Duodenal mucosa (tissue), 2 donors: ENCODE data around the gene FAM131C.

ENCODE experiments used
- H3K27ac ChIP-seq: one replicate; pipeline ENCODE4 v1.7.0; 2013; ENCODE audit warnings: low read depth, low read length
- H3K27me3 ChIP-seq, 2 donors: one replicate each; pipeline ENCODE4 v1.7.0; 2013; ENCODE audit warnings: low read length in 2 of 2, control low read depth in 1 of 2; ENCODE audit not compliant: insufficient read depth in 2 of 2, control insufficient read depth in 1 of 2
- H3K36me3 ChIP-seq, 2 donors: one replicate each; pipeline ENCODE4 v1.7.0; 2013; ENCODE audit warnings: low read length in 2 of 2, control low read depth in 1 of 2; ENCODE audit not compliant: insufficient read depth in 2 of 2, control insufficient read depth in 1 of 2
- H3K4me1 ChIP-seq, 2 donors: one replicate each; pipeline ENCODE4 v1.7.0; 2013; ENCODE audit warnings: low read length in 2 of 2, control low read depth in 1 of 2; ENCODE audit not compliant: insufficient read depth in 2 of 2, control insufficient read depth in 1 of 2
- H3K4me3 ChIP-seq, 2 donors: one replicate each; pipeline ENCODE4 v1.7.0; 2013; ENCODE audit warnings: low read length in 2 of 2, low read depth in 1 of 2
- H3K9ac ChIP-seq, 2 donors: one replicate each; pipeline ENCODE4 v1.7.0; 2013; ENCODE audit warnings: low read length in 2 of 2, low read depth in 1 of 2
- H3K9me3 ChIP-seq, 2 donors: one replicate each; pipeline ENCODE4 v1.7.0; 2013; ENCODE audit warnings: low read length in 2 of 2, control low read depth in 1 of 2; ENCODE audit not compliant: control insufficient read depth in 1 of 2

FAM131C gene

DNA sequence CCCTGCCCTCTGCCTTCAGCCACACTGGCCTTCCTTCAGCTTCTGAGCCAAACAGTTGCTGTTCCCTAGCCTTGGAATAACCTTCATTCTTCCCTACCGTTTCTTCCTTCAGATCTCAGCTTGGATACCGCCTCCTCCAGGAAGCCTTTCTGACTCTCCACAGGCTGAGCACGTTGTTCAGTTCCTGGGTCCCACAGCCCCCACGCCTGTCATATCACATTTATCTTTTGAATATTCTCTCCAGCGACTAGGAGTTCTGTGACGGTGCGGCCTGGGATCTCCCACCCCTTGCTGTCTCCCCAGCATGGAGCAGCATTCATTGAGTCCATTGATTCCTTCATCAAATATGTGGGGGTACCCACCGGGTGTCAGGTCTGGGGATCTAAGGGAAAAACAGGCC lies 43.2 kb upstream of the FAM131C start:
- Histone ChIP-seq H3K4me3 (no peak overlapping the region), H3K27ac (no peak overlapping the region)

DNA sequence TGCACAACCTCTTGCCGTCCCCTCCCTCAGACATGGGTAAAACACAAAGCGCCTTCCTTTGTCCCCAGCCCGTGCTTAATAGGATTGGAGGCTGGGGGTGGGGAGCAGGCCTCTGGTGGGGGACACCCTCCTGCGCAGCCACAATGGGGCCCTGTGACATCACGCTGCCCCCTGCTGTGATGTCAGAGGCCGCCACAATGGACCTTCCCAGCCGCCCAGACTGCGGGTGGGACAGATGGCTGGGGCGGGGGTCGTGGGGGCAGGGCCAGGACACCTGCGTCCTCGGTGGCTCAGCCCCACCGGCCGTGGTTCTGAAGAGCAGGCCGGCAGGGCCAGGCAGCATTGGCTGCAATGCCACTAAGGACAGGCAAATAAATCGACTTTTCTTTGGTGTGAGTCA lies 42.6 kb upstream of the FAM131C start:
- no peaks in the 10 kb centered on the region for H3K36me3 ChIP-seq
- H3K4me1 ChIP-seq = no peaks in the 10 kb centered on the region
- no peaks in the 10 kb centered on the region for H3K27me3 ChIP-seq
- H3K4me3 ChIP-seq = no peak overlapping the region
- no peak overlapping the region for H3K27ac ChIP-seq
- H3K9me3 ChIP-seq = no peaks in the 10 kb centered on the region
- H3K9ac ChIP-seq = no peak overlapping the region

More for the DNA sequence above, 43.2 kb upstream of the FAM131C start:
- H3K4me1 ChIP-seq = no peaks in the 10 kb centered on the region
- H3K36me3 ChIP-seq = no peaks in the 10 kb centered on the region
- H3K9me3 ChIP-seq = no peaks in the 10 kb centered on the region
- H3K9ac ChIP-seq = no peak overlapping the region
- no peaks in the 10 kb centered on the region for H3K27me3 ChIP-seq

DNA sequence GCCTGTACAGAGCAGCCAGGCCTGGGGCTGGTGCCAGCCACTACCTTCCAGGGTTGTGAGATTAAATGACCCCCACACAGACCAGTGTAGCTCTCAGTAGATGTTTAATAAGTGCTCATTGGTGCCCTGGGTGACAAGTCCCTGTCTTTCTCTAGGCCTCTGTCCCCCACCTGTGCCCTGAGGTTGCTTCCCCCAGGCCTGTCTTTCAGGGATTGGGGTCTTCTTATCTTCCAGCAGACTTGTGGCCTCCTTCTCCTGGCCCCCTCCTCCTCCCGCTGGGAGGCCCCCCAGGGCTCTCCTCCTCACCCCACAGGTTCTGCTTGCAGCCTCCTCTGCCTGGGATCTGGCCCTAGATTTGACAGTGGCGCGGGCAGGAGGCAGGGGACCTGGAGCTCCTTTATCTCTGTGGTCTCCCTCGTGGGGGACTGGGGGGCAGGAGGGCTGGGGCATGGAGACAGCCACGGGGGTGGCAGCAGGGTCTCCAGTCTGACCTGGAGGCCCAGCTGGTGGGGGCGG lies 42.1 kb upstream of the FAM131C start:
- Histone ChIP-seq H3K9me3 (no peaks in the 10 kb centered on the region), H3K4me3 (no peak overlapping the region), H3K27ac (no peak overlapping the region), H3K9ac (no peak overlapping the region), H3K4me1 (no peaks in the 10 kb centered on the region), H3K36me3 (no peaks in the 10 kb centered on the region), H3K27me3 (no peaks in the 10 kb centered on the region)

GRCh38 chr1:16114527-16115467 lies 41.3 kb upstream of the FAM131C start:
- Histone ChIP-seq H3K9ac (no peak overlapping the region), H3K27me3 (no peaks in the 10 kb centered on the region), H3K36me3 (no peaks in the 10 kb centered on the region), H3K9me3 (no peaks in the 10 kb centered on the region), H3K4me3 (no peak overlapping the region), H3K4me1 (no peaks in the 10 kb centered on the region), H3K27ac (no peak overlapping the region)

DNA sequence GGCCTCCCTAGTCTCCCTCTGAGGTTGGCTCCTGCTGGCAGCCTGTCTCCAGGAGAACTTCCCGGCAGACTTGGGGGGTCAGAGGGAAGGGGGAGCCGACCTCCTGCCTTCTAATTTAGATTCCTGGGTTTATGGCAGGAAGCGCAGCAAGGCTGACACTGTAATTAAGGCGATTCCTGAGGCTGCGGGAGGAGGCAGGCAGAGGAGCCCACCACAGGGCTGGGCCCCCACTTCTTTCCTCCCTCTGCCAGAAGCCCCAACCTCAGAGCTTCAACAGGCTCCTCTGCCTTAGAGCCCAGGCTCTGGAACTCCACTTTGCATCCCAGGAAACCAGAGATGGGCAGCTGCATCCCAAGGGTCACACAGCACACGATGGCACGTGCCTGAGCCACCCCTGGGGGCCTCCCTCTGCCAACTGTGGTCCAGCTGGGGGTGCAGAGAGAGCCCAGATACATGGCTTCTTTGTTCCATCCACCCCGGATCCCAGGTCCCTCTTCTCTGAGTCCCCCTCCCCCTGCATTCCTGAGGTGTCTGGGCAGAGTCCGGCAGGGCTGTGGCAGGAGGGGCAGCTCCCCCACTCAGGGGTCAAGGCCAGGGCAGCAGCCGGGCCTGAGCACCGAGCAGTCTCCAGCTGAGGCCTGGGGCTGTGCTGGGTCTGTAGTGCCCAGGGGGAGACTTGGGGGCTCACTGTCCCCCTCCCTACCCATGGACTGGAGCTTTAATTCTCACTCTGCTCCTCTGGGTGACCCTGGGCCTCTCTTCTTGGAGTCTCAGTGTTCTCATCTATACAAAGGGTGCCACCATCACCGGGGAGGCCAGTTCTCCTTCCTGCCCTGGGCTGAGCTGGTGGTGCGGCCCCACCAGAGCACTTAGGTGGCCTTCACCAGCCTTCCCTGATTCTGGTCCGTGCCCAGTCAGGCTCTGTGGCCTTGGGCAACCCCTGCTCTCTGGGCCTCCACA lies 39.4 kb upstream of the FAM131C start:
- Histone ChIP-seq H3K4me1 (no peaks in the 10 kb centered on the region), H3K9me3 (peaks cover 7 to 8% of the 10 kb centered on the region in 2 donors), H3K27ac (no peak overlapping the region), H3K4me3 (no peak overlapping the region), H3K36me3 (no peaks in the 10 kb centered on the region), H3K27me3 (no peaks in the 10 kb centered on the region), H3K9ac (no peak overlapping the region)

DNA sequence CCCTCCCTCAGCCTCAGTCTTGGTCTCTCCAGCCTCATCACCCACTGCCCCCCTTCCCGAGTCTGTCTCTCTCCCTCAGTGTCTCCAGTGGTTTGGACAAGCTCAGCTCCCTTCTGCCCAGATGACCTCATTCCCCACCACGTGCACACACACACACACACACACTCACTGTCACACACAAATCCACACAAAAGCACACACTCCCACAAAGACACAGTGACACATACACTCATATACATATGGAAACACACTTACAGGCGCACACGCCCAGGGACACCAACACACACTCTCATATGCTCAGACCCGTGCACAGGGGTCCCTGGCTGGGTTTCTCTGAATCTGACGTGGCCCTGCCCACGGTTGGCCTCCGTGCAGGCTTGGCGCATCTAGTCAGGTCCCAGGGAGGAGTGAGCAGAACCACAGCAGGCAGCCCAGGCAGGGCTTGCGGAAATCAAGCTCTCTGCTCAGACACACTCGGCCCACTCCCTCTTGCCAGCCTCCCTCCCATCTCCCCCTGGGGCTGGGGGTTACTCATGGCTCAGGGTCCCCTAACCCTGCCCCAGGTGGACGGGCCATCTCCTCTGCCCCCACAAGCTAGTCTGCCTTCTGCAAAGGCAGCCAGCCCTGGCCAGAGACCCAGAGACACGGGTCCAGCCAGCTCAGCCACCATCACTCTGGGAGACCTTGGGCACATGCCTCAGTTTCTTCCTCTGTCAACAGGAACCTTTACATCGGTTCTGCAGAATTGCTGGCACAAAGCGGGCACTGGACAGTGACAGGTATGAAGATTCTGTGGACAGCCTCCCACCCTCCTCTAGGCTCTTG lies 38.5 kb upstream of the FAM131C start:
- Histone ChIP-seq H3K9ac (no peak overlapping the region), H3K36me3 (no peaks in the 10 kb centered on the region), H3K27ac (no peak overlapping the region), H3K27me3 (no peaks in the 10 kb centered on the region), H3K4me1 (no peaks in the 10 kb centered on the region), H3K4me3 (no peak overlapping the region), H3K9me3 (peaks cover 8 to 9% of the 10 kb centered on the region in 2 donors)

DNA sequence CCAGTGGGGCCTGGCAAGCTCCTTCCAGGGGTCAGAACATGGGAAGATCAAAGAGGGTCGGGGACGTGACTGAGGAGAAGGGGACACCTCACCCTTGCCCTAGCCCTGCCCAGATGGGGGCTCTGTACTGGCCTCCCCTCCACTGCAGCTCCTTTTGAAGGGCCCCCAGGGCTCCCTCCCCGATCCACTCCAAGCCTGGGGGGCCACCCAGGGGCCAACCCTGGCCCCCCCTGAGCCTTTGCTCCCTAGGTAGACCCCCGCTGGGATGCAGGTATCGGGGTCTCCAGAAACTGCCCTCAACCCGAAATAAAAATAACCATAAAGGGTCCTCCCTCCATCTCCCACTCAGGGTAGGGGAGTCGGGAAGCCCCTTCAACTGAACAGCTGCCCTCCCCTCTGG lies 37.4 kb upstream of the FAM131C start:
- H3K27ac ChIP-seq = no peak overlapping the region
- no peaks in the 10 kb centered on the region for H3K27me3 ChIP-seq
- no peaks in the 10 kb centered on the region for H3K36me3 ChIP-seq
- H3K4me1 ChIP-seq = no peaks in the 10 kb centered on the region
- no peak overlapping the region for H3K9ac ChIP-seq
- peaks cover 8 to 9% of the 10 kb centered on the region in 2 donors for H3K9me3 ChIP-seq
- no peak overlapping the region for H3K4me3 ChIP-seq

GRCh38 chr1:16110456-16110855 lies 37.0 kb upstream of the FAM131C start:
- Histone ChIP-seq H3K9me3 (peaks cover 8 to 9% of the 10 kb centered on the region in 2 donors), H3K27ac (no peak overlapping the region), H3K4me3 (no peak overlapping the region), H3K36me3 (no peaks in the 10 kb centered on the region), H3K9ac (no peak overlapping the region), H3K4me1 (no peaks in the 10 kb centered on the region), H3K27me3 (no peaks in the 10 kb centered on the region)

GRCh38 chr1:16109571-16109970 lies 36.1 kb upstream of the FAM131C start:
- H3K9me3 ChIP-seq = peaks cover 8 to 9% of the 10 kb centered on the region in 2 donors
- no peak overlapping the region for H3K9ac ChIP-seq

More at GRCh38 chr1:16109571-16109970, 36.1 kb upstream of the FAM131C start:
- H3K27ac ChIP-seq = no peak overlapping the region
- no peaks in the 10 kb centered on the region for H3K27me3 ChIP-seq
- no peaks in the 10 kb centered on the region for H3K4me1 ChIP-seq
- H3K36me3 ChIP-seq = no peaks in the 10 kb centered on the region
- no peak overlapping the region for H3K4me3 ChIP-seq
